Esophagus muscularis mucosa (tissue), 4 donors: ENCODE measurements around the gene WNK4. TPM values are rescaled to one million over a fixed set of nuclear protein-coding genes. Genes with fewer than 3 reads are reported as not detected.

Source experiments
- DNase-seq: peaks from one replicate; pipeline ENCODE4 v3.0.0-alpha.2; 2017; ENCODE audit errors: extremely low spot score
- H3K27ac ChIP-seq, 4 donors: fragments of 200-600 bp; sonication (generic); replicated peaks in 1 of 4; 1 replicate in 3 of 4; 2 replicates in 1 of 4; pipeline ENCODE4 v1.5.1; 2016 to 2019; ENCODE audit warnings: mild to moderate bottlenecking in 1 of 4
- H3K27me3 ChIP-seq, 4 donors: fragments of 200-600 bp; sonication (generic); one replicate each; pipeline versions ENCODE4 v1.5.1 to v1.6.0; 2016 to 2019
- H3K36me3 ChIP-seq, 4 donors: fragments of 200-600 bp; sonication (generic); one replicate each; pipeline ENCODE4 v1.5.1; 2016 to 2019
- H3K4me1 ChIP-seq, 4 donors: fragments of 200-600 bp; sonication (generic); one replicate each; pipeline ENCODE4 v1.5.1; 2016 to 2019
- H3K4me3 ChIP-seq, 4 donors: fragments of 200-600 bp; sonication (generic); 1 replicate in 2 of 4; 2 replicates in 2 of 4; pipeline ENCODE4 v1.5.1; 2016 to 2019; ENCODE audit warnings: mild to moderate bottlenecking in 4 of 4, moderate library complexity in 1 of 4
- H3K9me3 ChIP-seq, 4 donors: fragments of 200-600 bp; sonication (generic); 1 replicate in 3 of 4; 2 replicates in 1 of 4; pipeline ENCODE4 v1.5.1; 2016 to 2019
- EP300 ChIP-seq: sonication (generic); formaldehyde crosslinking; IDR thresholded peaks from one replicate; pipeline ENCODE4 v1.6.1; 2017; ENCODE audit warnings: antibody characterized with exemption
- POLR2A ChIP-seq: fragments of 450-650 bp; IDR thresholded peaks from one replicate; pipeline ENCODE4 v1.6.1; 2017; ENCODE audit warnings: antibody characterized with exemption, moderate library complexity, mild to moderate bottlenecking, low read depth
- POLR2AphosphoS5 ChIP-seq, 2 donors: sonication (generic); formaldehyde crosslinking; IDR thresholded peaks; one replicate each; pipeline ENCODE4 v1.6.1; 2017; ENCODE audit warnings: antibody characterized with exemption in 2 of 2
- WGBS: methylation state at CpG from one replicate; pipeline ENCODE4 v1.1.5; 2018; 5-methylcytosine and 5-hydroxymethylcytosine counted together
- intact Hi-C: fragments of 100-400 bp; cut with DNase I; formaldehyde crosslinking; loops from one replicate; pipeline ENCODE4 v1.15.1; 2023
- total RNA-seq, 4 donors: library from RNA; depleted of rRNA; stranded (reverse); fragments of >200 nt; gene quantifications; one replicate each; pipeline versions ENCODE4 v1.1.0 to v1.2.1, GENCODE V29; 2016
- TF ChIP-seq, protein P1 (sequence below), 3 experiments: fragments of 200-600 bp in 2 of 3; fragments of 450-650 bp in 1 of 3; sonication (generic) in 2 of 3; IDR thresholded peaks; one replicate each; pipeline ENCODE4 v1.5.1; 2017 to 2019; ENCODE audit warnings: antibody characterized with exemption in 3 of 3, mild to moderate bottlenecking in 2 of 3, moderate library complexity in 1 of 3

The WNK4 gene
- total RNA-seq, 4 donors from 2014 or later: 0.50 to 2.9 (median 2.1) TPM

DNA sequence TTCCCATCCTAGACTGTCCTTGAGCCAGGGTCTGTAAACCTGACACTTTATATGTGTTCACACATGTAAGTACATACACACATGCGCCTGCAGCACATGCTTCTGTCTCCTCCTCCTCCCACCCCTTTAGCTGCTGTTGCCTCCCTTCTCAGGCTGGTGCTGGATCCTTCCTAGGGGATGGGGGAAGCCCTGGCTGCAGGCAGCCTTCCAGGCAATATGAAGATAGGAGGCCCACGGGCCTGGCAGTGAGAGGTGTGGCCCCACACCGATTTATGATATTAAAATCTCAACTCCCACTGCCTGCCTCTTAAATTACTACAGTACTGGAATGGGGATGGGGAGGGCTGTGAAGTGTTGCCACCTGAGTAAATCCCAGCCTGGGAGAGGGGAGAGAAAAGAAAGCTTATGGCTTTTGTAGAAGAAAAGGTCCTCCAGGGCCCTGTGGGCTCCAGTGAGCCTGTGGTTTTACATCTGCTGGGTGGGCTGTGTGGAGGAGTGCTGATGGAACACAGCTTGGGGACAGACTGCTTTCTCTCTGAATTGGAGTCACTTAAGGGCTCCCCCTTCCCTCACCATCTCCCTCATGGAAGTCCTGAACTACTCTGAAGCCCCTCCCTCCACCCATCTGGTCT, 990 bp upstream of the WNK4 start:
- no peak overlapping the region for H3K4me3 ChIP-seq
- intact Hi-C loops: no loop called here
- H3K36me3 ChIP-seq: peaks cover 26 to 53% (median 47%) of the 10 kb centered on the region in 4 donors
- H3K27ac ChIP-seq: peak overlapping the region in 3 of 4 donors; percentile 57 to 70 (median 66)
- 83% methylated on average over 3 of the region's 3 CpGs for WGBS
- no peak for DNase-seq
- H3K4me1 ChIP-seq: peaks cover 14 to 48% (median 43%) of the 10 kb centered on the region in 4 donors
- no peaks in the 10 kb centered on the region for H3K9me3 ChIP-seq
- H3K27me3 ChIP-seq: peaks cover 0 to 47% (median 10%) of the 10 kb centered on the region in 4 donors
- TF ChIP-seq POLR2A: no peak
- TF ChIP-seq POLR2AphosphoS5 (IDR thresholded peaks at IDR 0.05): no peak
- TF ChIP-seq EP300: no peak
- TF ChIP-seq, protein P1, sequence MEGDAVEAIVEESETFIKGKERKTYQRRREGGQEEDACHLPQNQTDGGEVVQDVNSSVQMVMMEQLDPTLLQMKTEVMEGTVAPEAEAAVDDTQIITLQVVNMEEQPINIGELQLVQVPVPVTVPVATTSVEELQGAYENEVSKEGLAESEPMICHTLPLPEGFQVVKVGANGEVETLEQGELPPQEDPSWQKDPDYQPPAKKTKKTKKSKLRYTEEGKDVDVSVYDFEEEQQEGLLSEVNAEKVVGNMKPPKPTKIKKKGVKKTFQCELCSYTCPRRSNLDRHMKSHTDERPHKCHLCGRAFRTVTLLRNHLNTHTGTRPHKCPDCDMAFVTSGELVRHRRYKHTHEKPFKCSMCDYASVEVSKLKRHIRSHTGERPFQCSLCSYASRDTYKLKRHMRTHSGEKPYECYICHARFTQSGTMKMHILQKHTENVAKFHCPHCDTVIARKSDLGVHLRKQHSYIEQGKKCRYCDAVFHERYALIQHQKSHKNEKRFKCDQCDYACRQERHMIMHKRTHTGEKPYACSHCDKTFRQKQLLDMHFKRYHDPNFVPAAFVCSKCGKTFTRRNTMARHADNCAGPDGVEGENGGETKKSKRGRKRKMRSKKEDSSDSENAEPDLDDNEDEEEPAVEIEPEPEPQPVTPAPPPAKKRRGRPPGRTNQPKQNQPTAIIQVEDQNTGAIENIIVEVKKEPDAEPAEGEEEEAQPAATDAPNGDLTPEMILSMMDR (IDR thresholded peaks at IDR 0.05): no peak

GRCh38 chr17:42780851-42781638, 635 bp downstream of the WNK4 start:
- intact Hi-C loops: loop anchor here (5.0 kb wide), 1 partner anchor 41 kb away; the partner anchor contains the start of gene BECN1
- Histone ChIP-seq H3K4me1 (peaks cover 20 to 55% (median 51%) of the 10 kb centered on the region in 4 donors), H3K27me3 (peaks cover 0 to 63% (median 16%) of the 10 kb centered on the region in 4 donors), H3K36me3 (peaks cover 25 to 37% (median 36%) of the 10 kb centered on the region in 4 donors), H3K9me3 (no peaks in the 10 kb centered on the region), H3K27ac (peak overlapping the region; percentile 57 to 70 (median 62)), H3K4me3 (peak overlapping the region; percentile 51 to 61 (median 58))
- 19% methylated on average over 7 of the region's 39 CpGs for WGBS
- TF ChIP-seq, protein P1 (IDR thresholded peaks at IDR 0.05): no peak
- TF ChIP-seq EP300 (no peak), POLR2AphosphoS5 (IDR thresholded peaks at IDR 0.05) (no peak), POLR2A (no peak)
- no peak for DNase-seq

DNA sequence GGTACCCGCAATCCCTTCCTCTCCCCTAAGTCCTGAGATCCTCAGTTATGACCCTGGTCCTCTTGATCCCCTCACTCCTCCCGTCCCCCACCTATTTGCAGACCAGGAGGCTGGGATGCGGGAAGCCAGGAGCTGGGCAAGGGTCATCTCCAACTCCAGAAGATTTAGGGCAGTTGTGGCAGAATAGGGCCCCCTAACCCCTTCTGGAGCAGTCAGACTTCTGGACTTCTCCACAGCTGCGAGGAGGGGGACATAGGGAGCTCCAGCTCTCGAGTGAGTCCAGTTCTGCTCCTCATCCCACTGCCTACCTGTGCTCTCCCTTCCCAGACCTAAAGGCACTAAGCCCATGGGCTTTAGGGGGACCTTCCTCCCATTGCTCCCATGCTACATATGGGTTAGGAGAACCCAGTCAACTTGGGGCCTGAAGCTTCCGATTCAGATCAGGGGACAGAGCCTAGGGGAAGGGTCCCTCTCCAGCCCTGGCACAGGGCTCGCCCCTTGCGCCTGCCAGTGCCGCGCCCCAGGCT, 1.3 kb downstream of the WNK4 start:
- peak overlapping the region in 3 of 4 donors; percentile 23 to 45 (median 44) for H3K27ac ChIP-seq
- peaks cover 0 to 70% (median 16%) of the 10 kb centered on the region in 4 donors for H3K27me3 ChIP-seq
- TF ChIP-seq POLR2AphosphoS5 (IDR thresholded peaks at IDR 0.05) (no peak), POLR2A (no peak), EP300 (no peak)
- TF ChIP-seq, protein P1 (IDR thresholded peaks at IDR 0.05): no peak

GRCh38 chr17:42782166-42783061, 2.0 kb downstream of the WNK4 start:
- 66% methylated on average over 24 of the region's 29 CpGs for WGBS
- TF ChIP-seq EP300: no peak
- TF ChIP-seq POLR2A: no peak
- TF ChIP-seq, protein P1 (IDR thresholded peaks at IDR 0.05): no peak
- no peak for TF ChIP-seq POLR2AphosphoS5 (IDR thresholded peaks at IDR 0.05)
- peaks cover 20 to 55% (median 51%) of the 10 kb centered on the region in 4 donors for H3K4me1 ChIP-seq
- H3K4me3 ChIP-seq: peak overlapping the region; percentile 25 to 61 (median 58)
- DNase-seq: no peak
- H3K36me3 ChIP-seq: peaks cover 12 to 23% (median 23%) of the 10 kb centered on the region in 4 donors
- intact Hi-C loops: loop anchor here (5.0 kb wide), 1 partner anchor 40 kb away; the partner anchor contains the start of gene BECN1
- peaks cover 0 to 76% (median 16%) of the 10 kb centered on the region in 4 donors for H3K27me3 ChIP-seq
- H3K9me3 ChIP-seq: no peaks in the 10 kb centered on the region
- peak overlapping the region in 3 of 4 donors; percentile 23 to 45 (median 44) for H3K27ac ChIP-seq

More for the DNA sequence above, 1.3 kb downstream of the WNK4 start:
- H3K4me1 ChIP-seq: peaks cover 20 to 55% (median 51%) of the 10 kb centered on the region in 4 donors
- intact Hi-C loops: loop anchor here (5.0 kb wide), 1 partner anchor 41 kb away; the partner anchor contains the start of gene BECN1
- no peaks in the 10 kb centered on the region for H3K9me3 ChIP-seq
- no peak for DNase-seq
- 58% methylated on average over 4 of the region's 10 CpGs for WGBS
- H3K4me3 ChIP-seq: peak overlapping the region; percentile 51 to 61 (median 58)
- peaks cover 18 to 30% (median 30%) of the 10 kb centered on the region in 4 donors for H3K36me3 ChIP-seq
